Left renal pelvis (tissue), 4 donors: ENCODE data around the gene MFAP4. TPM values are rescaled to one million over a fixed set of nuclear protein-coding genes. Genes with fewer than 3 reads are reported as not detected.

Experiments used
- DNase-seq, 4 donors: peaks; one replicate each; pipeline ENCODE4 v3.0.0-alpha.2; 2013; ENCODE audit warnings: low read depth in 4 of 4, low spot score in 3 of 4
- polyA plus RNA-seq, 4 donors: library from polyadenylated mRNA; unstranded; fragments of 120-200 nt; gene quantifications; one replicate each; pipeline ENCODE4 v1.2.1, GENCODE V29; 2013; ENCODE audit not compliant: insufficient read length in 4 of 4

The MFAP4 gene
- polyA plus RNA-seq, 4 donors: 182 to 872 (median 269) TPM

DNA sequence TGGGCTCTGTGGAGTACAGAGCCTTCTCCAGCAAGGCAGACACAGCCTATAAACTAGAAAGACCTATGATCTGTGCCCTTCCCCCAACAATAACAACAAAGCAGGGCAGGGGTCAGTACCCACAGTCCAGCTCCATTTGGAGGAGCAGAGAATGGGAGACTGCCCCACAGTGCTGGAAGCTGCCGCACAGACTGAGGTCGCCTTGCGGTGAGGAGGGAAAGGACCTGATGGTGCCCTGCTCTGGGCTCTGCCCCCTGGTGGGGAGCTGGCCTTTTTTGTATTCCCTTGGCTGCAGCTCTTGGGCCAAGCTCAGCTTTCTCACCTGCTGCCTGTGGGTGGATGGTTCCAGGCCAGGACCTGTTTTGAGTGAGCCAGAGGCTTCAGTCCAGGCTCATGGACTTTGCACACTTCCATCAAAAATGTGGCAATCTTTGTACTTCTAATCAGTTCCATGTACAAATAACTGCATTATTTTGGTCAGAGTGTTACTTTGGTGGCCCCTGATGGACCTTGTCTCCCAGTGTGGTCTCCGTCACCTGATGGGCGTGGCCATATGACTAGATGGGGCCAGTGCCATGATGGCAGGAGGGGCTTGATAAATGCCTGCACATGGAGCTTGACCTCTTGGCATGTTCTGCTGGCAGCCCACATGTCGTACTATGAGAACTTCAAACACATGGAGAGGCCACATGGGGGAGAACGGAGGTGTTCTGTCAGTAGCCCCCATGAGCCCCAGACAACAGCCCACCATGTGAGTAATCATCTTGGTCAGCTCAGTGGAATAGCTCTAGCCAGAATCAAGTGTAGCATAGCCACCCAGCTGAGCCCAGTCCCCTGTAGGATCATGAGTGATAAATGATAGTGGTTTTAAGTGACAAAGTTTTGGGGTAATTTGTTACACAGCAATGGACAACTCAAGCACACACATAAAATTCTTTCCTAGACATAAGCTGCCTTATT is 48.7 kb downstream of the MFAP4 start:
- peak in 1 of 4 donors; percentile 53 for DNase-seq

GRCh38 chr17:19337712-19338023 is 49.3 kb downstream of the MFAP4 start:
- no peak for DNase-seq

- DNase-seq: no peak
These were observed 49.9 kb downstream of the MFAP4 start for GRCh38 chr17:19336938-19337711.

GRCh38 chr17:19335951-19336631 is 50.9 kb downstream of the MFAP4 start:
- DNase-seq: no peak

DNA sequence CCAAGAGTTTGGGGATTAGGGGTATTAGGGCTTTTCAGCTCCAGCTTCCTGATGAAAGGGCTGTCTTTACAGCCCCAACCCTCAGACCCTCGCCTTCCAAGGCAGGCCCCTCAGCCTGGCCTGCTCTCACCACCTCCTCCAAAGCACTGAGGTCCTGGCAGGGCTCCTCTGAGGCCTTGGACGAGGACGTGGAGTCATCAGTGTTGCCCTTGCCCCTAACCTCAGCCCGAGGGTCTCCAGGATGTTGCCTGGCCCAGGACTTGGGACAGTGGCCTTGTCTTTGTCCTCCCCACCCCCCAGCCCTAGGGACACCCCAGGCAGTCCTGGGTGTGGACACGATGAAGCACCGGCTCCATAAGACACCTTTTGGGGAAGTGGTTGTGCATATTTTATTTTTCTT is 52.7 kb downstream of the MFAP4 start:
- no peak for DNase-seq

DNA sequence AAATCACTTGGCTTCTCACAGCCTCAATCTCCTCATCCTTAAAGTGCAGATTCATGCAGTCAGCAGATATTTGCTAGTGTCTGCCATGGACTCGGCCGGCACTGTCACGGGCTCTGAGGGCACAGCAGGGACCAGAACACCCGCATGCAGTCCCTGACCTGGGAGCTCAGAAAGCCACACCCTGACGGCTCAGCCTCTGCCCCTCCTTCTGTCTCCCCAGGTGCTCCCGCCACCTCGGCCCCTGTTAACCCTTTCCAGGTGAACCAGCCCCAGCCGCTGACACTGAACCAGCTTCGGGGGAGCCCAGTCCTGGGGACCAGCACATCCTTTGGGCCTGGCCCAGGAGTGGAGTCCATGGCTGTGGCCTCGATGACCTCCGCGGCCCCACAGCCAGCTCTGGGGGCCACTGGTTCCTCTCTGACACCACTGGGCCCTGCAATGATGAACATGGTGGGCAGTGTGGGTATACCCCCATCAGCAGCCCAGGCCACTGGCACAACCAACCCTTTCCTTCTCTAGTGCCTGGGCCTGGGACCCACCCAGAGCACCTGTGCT is 53.2 kb downstream of the MFAP4 start:
- DNase-seq: no peak

Other genes with a start within 250 kb of the MFAP4 start
- 10 to 100 TPM; 47.1 to 54.7 (median 48.5) TPM for gene EPN2, start 149.8 kb downstream of the MFAP4 start, polyA plus RNA-seq
- 10 to 100 TPM; 16.9 to 47.9 (median 31.1) TPM for gene B9D1, start 24.5 kb downstream of the MFAP4 start, polyA plus RNA-seq
- 10 to 100 TPM; 22.0 to 33.1 (median 27.7) TPM for gene MAPK7, start 8.7 kb downstream of the MFAP4 start, polyA plus RNA-seq
- gene RNF112, start 24.0 kb upstream of the MFAP4 start, polyA plus RNA-seq: 1 to 10 TPM in 1 of 4 donors, under 1 TPM in 3; 0.68 to 1.4 (median 0.76) TPM
- gene SLC47A1, start 146.7 kb upstream of the MFAP4 start, polyA plus RNA-seq: 10 to 100 TPM in 3 of 4 donors, 1 to 10 TPM in 1; 6.3 to 27.1 (median 15.1) TPM